HG03103 (cell line): ENCODE measurements around the gene TACC2.
"Not testable (repeated sequence)": the region's sequence is repeated elsewhere in the genome, so short reads cannot be mapped to it uniquely, and the experiment has no call there.

ENCODE experiments used
- ATAC-seq: cut with Tn5 transposase; IDR thresholded peaks from one replicate; pipeline ENCODE4 v1.9.1; 2021; ENCODE audit warnings: low read depth; ENCODE audit not compliant: unreplicated experiment

The TACC2 gene

DNA sequence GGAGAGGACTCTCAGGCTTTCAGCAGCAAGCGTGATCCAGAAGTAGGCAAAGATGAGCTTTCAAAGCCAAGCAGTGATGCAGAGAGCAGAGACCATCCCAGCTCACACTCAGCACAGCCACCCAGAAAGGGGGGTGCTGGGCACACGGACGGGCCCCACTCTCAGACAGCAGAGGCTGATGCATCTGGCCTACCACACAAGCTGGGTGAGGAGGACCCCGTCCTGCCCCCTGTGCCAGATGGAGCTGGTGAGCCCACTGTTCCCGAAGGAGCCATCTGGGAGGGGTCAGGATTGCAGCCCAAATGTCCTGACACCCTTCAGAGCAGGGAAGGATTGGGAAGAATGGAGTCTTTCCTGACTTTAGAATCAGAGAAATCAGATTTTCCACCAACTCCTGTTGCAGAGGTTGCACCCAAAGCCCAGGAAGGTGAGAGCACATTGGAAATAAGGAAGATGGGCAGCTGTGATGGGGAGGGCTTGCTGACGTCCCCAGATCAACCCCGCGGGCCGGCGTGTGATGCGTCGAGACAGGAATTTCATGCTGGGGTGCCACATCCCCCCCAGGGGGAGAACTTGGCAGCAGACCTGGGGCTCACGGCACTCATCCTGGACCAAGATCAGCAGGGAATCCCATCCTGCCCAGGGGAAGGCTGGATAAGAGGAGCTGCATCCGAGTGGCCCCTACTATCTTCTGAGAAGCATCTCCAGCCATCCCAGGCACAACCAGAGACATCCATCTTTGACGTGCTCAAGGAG is 95.5 kb downstream of the TACC2 start:
- ATAC-seq = no peak

DNA sequence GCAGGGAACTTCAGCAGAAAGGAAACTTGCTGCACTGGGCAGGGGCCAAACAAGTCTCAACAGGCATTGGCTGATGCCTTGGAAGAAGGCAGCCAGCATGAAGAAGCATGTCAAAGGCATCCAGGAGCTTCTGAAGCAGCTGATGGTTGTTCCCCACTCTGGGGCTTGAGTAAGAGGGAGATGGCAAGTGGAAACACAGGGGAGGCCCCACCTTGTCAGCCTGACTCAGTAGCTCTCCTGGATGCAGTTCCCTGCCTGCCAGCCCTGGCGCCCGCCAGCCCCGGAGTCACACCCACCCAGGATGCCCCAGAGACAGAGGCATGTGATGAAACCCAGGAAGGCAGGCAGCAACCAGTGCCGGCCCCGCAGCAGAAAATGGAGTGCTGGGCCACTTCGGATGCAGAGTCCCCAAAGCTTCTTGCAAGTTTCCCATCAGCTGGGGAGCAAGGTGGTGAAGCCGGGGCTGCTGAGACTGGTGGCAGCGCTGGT is 96.5 kb downstream of the TACC2 start:
- ATAC-seq = no peak

DNA sequence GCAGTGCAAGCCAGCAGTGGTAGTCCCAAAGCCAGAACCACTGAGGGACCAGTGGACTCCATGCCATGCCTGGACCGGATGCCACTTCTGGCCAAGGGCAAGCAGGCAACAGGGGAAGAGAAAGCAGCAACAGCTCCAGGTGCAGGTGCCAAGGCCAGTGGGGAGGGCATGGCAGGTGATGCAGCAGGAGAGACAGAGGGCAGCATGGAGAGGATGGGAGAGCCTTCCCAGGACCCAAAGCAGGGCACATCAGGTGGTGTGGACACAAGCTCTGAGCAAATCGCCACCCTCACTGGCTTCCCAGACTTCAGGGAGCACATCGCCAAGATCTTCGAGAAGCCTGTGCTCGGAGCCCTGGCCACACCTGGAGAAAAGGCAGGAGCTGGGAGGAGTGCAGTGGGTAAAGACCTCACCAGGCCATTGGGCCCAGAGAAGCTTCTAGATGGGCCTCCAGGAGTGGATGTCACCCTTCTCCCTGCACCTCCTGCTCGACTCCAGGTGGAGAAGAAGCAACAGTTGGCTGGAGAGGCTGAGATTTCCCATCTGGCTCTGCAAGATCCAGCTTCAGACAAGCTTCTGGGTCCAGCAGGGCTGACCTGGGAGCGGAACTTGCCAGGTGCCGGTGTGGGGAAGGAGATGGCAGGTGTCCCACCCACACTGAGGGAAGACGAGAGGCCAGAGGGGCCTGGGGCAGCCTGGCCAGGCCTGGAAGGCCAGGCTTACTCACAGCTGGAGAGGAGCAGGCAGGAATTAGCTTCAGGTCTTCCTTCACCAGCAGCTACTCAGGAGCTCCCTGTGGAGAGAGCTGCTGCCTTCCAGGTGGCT is 97.7 kb downstream of the TACC2 start:
- no peak for ATAC-seq

DNA sequence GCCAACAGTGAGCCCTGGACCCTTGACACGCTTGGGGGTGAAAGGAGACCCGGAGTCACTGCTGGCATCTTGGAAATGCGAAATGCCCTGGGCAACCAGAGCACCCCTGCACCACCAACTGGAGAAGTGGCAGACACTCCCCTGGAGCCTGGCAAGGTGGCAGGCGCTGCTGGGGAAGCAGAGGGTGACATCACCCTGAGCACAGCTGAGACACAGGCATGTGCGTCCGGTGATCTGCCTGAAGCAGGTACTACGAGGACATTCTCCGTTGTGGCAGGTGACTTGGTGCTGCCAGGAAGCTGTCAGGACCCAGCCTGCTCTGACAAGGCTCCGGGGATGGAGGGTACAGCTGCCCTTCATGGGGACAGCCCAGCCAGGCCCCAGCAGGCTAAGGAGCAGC is 98.5 kb downstream of the TACC2 start:
- no peak for ATAC-seq

DNA sequence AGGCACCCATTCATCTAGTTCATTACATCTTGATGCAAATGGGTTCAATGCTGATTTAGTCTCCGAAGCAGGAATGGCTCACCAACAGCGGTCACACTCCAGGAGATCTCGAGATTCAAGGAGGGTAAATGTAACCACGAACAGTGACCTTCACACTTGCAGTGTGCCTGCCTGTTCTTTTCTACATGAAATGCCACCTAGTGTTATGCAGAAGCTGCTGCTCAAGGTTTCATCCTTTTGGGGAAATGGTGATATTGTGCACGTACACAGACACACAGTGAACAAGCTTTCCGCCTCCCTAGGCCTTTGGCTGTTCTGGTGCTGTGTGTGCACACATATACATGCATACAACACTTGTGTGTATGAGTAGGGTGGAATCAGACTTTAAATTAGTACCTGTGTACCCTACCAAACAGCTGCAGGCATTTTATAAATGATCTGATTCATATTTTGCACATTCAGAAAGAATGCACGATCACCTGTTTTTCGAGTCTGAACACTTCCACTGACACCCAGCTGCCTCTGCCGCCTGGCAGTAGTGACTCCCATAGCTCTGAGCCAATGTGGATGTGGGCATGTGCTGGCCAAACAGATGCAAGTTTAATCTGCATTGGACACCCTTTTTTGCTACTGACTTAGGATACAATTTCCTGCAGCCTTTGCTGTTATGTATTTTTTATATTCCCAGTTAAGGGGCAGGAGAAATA is 100.5 kb downstream of the TACC2 start:
- ATAC-seq = no peak

DNA sequence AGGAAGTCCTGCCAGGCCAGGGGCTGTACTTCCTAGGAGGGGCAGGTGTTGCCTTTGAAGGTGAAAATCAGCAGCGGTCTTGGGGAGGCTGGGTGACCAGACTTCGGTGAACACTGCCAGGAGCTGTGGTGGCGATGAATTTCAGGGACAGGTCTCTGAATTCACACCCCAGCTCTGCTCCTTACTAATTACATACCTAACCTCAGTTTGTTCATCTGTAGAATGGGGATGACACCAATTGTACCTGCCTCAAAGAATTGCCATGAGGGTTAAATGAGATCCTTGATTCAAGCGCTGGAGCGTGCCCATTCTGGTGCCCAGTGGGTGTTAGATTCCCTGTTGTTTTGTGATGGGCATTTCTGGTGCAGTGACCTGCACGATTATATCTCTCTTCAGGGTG is 102.8 kb downstream of the TACC2 start:
- no peak for ATAC-seq

DNA sequence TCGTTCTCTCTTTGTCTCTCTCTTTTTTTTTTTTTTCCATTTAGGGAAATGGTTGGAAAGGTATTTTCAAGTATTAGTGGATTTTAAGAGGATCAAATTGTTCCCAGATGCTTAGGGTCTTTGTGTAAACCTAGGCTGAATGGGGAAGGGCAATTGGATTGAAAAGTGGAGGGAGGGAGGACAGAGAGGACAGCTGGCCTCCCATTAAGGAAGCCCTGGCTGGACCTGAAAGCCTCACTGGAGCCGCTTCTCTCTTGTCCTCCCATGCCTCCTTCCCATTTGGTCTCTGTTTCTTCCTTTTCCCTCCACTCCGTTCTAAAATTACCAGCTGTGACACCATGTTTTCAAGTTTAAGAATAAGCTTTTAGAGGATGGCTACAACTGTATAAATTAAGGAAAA is 104.1 kb downstream of the TACC2 start:
- no peak for ATAC-seq

DNA sequence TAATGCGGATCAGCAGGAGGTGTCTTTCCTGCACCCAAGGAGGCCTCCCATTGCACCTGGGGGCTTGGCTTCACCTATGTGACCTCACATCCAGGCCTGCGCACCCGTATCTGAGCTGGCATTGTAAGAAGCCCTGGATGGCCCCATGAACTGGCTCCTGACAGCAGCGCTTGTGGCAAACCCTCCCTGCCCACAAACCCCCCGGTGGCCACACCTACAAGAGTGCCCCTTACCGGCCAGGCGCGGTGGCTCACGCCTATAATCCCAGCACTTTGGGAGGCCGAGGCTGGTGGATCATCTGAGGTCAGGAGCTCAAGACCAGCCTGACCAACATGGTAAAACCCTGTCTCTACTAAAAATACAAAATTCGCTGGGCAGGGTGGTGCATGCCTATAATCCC is 107.2 kb downstream of the TACC2 start:
- not testable (repeated sequence) for ATAC-seq

DNA sequence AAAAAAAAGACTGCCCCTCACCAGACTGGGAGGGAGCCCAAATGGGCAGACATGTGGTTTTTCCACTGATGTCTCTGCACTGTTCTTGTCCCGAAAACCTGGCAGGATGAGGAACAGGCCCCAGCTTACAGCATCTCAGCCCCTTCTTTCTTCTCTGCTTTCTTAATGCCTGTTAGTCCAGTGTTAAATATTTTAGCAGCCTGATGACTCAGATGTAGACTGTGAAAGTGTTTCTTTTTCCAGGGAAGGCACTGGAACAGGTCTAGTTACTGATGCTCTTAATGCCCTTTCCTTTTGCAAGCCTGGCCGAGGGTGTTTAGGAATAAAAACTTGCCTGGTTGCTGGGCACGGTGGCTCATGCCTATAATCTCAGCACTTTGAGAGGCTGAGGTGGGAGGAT is 107.7 kb downstream of the TACC2 start:
- ATAC-seq = no peak

DNA sequence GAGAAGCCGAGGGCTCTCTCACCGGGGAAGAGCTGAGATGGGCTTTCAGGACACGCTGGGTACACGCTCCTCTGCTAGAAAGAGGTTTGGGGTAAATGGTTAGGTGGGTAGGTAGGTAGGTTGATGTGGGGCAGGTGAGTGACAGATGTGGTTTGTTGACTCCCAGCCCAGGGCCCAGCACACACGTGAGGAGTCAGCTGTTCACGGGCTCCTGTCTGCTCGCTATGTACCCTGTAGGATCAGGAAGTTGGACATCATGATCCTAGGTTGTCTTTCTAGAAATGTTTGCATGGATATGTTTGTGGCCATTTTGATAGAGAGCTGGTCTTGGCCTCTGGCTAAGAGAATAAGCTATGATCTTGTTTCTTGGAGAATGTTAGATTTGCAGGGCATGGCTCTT is 109.0 kb downstream of the TACC2 start:
- no peak for ATAC-seq

DNA sequence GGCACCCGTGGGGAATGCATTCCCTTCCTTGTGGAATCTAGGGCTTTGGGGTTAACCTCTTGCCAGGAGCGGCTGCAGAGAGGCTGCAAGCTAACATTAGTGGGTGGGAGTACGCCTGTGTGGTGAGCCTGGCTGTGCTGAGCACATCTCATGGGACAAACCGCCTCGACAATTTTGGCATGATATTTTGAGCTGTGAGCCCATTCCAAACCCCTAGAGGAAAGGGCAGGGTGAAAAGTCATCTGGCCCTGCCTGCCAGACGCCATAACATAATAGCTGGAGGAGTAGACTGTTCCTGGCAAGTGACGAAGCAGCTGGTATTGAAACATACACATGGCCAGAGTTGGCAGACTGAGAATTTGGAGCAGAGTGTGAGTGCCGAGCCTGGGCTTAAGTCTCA is 110.0 kb downstream of the TACC2 start:
- ATAC-seq = no peak

DNA sequence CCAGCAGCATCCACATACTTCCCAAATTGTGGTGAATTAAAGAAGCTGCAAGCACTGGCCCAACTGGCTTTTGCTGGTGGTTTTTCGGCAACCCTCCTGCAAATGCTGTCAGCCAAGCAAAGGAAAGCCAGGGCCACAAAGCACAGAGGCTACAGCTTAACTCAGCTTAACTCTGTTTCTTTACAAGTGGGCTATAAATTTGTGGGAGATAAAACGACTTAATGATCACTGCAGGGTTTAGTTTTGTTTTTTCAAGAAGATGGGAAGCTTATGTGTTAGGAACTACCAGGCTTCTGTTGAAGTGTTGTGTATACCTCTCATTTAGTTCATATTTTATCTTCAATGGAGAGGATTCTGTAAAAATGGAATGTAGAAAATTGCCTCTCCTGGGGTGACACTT is 110.6 kb downstream of the TACC2 start:
- ATAC-seq = no peak

DNA sequence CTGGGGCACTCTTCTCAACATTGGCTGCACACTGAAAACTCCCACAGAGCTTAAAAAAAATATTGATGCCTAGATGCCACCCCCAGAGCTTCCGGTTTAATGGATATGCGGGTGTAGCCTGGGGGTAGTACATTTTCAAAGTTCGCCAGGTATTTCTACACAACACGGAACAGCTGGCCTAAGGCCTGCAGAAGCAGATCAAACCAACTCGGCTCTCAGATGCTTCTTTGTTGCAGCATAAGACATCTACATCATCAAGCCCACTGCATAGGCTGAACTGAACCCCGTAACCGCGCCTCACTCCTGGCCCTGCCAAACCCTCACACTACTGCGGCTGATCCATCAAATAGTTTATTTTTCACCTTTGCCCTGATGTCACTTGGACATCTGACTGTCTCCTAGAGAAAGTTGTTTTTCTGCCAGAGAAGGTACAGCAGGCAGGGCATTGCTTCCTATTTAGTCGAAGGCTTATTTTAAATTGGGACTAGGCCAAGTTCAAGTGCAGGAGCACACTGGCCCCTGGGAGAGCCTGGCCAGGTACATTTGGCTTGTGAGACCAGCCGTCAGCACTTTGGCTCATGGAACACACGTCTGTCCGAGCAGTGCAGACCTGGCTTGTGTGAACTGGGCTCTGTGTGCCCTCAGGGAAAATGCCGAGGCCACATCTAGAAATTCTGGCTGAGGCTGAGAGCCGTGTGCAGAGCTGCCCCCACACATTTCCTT is 113.3 kb downstream of the TACC2 start:
- ATAC-seq = no peak

DNA sequence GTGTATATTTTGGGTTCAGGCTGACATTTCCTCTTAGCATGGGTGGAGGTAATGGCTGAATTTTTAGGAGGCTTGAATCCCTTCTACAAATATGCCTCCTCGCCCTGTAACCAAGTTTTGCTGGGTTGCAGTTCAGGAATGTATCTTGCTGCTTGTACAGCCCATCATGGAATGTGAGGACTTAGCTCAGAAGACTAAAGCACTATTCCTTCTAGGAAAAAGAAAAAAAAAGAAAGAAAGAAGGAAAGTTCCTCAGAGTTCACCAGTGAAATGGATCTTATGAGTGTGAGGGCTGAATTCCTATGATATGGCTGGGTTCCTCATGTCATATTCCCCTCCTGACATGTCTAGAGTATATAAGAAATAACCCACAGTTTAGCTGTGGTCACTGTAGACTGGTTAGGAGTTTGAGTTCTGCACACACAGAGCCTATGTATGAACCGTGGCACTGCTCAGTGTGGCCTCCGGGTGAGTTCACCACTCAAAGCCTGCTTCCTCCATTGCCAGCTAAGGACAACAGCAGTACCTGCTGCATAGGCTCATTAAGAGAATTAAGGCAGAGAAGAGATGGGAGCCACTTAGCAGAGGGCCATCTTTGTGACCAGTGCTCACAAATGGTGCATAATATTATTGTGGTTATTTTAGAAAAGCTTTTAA is 114.0 kb downstream of the TACC2 start:
- no peak for ATAC-seq

DNA sequence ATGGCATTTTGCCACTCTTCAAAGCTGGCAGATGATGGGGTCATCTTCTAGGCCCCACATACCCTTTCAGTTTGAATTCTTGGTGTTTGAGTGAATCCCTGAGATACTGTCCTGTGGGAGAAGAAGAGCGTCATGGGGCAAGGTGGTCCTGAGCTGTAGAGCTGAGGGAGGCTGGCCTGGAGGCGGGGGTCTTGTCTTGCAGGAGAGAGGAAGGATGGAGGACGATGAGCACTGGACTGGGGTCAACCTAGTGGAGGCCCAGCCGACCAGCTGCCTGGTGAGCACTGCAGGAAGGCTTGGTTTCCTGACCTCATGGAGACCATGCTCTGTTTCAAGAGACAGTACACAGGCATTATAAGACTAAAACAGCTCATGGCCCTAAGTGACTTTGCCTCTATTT is 114.6 kb downstream of the TACC2 start:
- ATAC-seq = no peak

DNA sequence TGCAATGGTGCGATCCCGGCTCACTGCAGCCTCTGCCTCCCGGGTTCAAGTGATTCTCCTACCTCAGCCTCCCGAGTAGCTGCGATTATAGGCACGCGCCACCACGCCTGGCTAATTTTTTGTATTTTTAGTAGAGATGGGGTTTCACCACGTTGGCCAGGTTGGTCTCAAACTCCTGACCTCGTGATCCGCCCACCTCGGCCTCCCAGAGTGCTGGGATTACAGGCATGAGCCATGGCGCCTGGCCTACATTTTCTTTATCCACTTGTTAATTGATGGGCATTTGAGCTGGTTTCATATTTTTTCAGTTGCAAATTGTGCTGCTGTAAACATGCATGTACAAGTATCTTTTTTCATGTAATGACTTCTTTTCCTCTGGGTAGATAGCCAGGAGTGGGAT is 119.8 kb downstream of the TACC2 start:
- not testable (repeated sequence) for ATAC-seq

DNA sequence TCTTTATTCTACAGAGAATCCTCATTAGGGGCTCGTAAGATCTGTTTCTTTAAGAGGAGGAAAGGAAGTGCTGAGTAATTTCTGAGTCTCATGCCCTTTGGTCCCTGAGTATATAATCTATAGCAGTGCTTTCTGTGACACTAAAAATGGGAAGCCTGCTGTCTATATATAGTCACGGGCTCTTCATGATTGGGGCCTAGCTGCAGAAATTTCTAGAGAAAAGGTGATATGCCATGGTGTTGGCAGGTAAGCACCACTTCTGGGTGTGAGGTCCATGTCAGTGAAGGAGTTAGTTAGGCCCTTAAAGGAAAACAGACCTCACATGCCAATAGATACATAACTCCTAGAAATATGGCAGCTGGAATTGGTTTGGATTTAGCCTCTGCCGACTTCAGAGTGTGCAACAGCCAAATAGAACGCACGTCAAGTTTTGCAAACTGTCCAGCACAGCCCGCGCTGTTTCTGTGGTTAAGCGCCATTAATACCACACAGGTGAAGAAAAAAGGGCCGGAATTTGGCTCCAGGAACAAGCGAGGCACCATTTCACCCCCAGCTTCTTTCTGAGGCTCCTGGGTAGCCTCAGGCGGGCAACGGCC is 123.2 kb downstream of the TACC2 start:
- no peak for ATAC-seq

DNA sequence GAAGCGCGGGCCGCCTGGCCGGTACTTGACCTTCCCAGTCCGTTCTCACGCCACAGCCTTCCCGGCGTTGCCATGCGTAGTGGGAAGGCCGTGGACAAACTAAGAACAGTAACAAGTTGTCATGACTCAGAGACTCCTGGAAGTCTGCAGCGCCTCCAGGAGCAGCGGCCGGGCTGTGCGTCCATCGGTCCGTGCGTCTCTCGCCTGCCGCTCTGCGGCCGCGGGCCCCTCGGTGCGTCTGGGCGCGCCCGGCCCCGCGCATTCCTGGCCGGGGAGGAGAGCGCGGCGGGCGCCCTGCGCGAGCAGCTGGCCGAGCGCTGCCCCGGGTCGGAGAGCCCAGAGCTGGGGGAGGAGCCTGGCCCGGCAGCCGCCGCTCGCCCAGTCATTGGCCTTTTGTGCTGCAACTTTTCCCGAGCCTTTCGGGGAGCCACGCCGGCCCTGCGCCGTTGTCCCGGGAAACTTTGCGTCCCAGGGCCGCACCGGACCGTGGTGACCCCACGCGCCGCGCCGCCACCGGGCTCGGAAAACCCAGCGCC is 123.7 kb downstream of the TACC2 start:
- no peak for ATAC-seq

DNA sequence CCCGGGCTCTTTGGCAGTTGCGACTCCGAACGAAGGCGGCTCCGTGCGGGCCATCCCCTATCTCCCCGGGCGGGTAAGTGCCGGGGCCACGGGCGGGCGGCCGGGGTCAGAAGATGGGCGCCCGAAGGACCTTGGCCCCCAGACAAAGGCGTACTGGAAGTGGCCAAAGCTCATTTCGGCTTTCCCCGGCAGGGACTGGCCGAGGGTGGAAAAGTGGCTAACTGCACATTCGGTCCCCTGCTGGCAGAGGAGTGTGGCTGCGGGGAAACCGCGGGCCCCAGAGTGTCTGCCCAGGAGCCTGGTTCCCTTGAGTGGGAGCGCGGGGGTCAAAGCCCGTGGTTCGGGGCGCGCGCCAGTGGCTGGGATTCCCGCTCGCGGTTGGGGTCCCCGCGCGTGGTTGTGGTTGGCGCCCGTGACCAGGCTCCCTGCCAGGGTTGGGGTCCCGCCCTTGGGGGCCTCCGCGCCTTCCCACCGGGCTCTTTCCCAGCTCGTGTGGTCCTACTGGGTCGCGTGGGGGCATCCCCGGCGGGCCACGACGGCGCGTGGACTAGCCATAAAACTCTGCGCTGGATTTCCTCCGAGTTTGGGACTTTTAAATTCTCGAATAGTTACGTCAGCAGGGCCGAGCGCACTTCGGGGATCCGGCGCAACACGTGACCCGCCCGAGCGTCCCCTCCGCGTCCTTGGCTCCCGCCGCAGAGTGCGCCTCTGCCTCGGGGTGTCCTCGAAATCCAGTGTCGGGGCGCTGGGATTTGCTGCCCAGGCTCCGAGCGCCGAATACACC is 124.4 kb downstream of the TACC2 start:
- ATAC-seq = no peak
